NCI-H82 (cell line): ENCODE data around the gene TMEM272.
A peak's percentile ranks its signal among the peaks of the same experiment; 100 is the strongest.

Source experiments
- DNase-seq: peaks from one replicate; lab custom pipeline; 2025; lab: John Stamatoyannopoulos, UW

TMEM272 gene

DNA sequence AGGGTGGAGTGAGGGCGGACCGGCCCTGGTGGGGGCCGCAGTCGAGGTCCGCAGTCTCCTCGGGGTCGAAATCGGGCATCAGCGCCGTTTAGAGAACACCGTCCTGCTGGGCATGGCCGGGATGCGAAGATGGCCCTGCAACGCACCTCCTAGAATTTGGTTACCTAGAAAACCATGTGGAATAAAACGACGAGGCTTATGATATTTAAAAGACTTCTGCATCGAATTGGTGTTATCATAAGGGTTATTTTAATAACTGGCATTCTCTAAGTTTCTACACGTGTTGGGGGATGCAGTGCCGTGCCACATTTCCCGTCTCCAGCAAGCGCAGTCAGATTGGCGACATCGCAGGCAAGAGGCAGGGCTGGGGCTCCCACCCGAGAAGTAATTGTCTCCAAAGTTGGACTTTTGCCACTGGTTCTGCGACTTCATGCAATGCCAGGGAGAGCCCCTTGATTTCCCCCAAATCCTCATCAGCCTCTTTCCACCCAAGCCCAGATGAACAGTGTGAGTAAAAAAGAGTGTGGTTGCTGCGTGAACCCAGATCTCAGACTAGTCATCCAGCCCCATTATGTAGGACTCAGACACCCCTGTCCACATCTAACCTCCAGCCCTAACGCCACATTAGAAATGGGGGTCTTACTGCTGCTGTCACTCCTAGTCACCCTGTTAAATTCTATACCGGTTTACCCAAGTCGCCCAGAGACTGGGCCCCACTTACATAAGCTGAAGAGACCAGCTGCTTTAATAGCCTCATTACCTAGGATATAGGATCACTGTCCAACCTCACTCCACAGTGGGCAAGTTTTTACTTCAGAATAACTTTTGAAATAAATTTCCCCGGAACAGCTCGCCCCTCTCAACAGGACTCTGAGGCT, 40.4 kb downstream of the TMEM272 start:
- DNase-seq = peak; percentile 79

DNA sequence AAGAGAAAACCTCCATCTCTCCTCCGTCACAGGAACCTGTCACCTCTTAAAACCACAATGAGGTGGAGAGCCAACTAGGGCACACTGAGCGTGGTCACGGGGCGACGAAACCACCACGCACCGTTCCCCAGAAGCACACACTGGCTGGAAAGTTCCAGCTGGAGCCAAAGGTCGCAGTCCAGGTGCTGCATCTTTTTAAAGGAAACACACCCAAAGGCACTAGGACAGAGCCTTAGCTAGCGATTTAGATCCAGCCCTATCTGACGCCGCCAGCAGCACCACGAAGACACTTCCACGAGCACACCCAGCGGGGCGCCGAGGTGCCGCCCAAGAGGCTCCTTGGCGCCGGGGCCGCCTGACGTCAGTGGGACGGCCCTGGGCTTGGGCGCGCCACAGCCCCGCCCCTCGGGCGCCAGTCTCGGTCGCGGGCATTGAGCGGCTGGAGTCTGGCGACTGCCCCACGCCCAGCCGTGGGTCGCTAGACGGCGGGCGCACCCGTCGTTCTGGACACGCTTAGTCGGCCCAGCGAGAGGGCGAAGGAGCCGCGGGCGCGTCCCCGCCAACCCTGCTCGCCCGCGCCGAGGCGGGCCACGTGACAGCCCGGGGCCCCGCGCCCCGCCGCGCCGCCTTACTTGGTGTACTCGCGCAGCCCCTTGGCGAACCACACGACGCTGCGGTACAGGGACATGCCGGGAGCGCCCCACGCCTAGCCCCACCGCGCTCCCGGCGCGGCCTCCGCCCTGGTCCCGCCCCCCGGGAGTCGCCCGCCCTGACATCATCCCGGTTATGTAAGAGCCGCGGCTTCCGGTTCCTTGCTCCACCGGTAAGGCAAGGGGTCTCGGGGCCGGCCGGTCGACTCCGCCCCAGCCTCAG, 41.3 kb downstream of the TMEM272 start, which contains the start of gene DHRS12:
Gene DHRS12 (minus strand): TSS at position 742 of the 873 bp plus-strand sequence. CDS start 4,504 bp downstream, outside the sequence.
- peak; percentile 95 for DNase-seq

DNA sequence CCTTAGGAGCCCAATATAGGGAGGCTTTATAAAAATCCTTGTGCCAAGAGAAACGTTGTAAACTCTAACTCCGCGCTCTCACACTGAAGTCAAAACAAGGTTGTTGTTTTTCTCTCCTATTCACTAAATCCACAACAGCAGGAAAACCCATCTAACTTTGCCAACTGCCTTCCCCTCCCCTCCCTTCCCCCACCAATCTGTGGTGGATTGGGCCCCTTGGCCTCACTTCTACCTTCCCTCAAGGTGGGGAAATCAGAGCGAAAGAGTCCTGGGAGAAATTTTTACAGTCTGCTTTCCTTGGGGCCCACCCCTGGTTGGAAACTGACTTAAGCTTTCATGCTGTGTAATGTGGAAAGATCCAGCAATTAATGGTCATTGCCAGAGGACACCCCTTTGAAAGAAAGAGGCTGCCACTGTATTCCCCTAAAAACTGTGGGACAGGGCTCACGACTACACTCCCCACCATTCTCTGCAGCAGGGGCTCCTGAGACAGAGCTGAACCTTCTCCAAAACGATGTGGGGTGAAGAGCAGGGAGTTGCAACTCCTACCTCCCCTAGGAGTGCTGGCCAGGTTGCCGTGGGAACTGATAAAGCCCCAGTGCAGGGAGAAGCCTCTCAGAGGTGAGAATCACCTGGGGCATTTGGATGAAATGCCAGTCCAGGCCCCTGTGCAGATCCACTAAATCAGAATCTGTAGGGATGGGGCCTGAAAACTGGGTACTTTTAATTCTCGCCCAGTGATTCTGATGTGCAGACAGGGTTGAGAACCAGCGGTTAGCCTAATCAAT, 42.2 kb downstream of the TMEM272 start:
- DNase-seq = peak; percentile 52

DNA sequence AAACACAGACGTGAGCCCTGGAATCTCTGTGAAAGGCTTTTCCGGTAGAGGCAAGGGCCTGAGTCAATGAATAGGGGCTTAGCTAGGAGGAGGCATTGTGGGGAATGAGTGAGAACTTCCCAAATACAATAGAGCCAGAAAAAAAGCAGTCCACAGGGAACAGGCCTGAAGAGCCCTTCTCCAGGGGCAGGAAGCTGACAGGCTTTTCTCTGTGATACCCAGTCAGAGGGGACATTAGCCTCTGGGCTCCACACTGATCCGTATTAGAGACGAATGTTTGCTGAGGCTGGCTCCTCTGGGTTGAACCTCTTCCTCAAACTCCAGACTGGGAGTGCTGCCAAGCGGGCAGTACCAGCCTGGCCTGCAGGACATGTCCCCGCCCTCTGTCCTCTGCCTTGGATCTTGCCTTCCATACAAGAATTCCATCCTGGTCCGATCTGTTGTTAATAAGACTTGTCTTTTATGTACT, 43.3 kb downstream of the TMEM272 start:
- peak; percentile 67 for DNase-seq

DNA sequence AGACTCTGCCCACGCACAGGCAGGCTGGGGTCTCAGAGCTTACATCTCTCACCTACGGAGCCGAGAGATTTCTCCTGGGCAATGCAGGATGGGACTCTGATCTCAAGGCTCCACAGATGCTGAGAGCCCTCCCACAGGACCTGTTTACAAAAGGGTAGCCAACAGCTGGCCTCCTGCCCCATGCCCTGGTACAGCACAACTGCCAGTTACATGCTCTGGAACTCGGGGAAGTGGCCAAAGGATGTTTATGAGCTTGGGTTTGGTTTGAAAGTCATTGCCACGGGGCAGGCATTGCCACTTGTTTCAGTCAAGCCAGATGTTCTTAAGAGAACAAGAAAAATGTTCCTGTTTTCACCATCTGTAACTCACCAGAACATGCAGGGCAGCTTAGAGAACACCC, 44.5 kb downstream of the TMEM272 start:
- DNase-seq = no peak

GRCh38 chr13:51799261-51799660, 45.7 kb downstream of the TMEM272 start:
- peak; percentile 28 for DNase-seq

- DNase-seq = peak; percentile 96
These were observed 47.1 kb downstream of the TMEM272 start for GRCh38 chr13:51797664-51798488.

DNA sequence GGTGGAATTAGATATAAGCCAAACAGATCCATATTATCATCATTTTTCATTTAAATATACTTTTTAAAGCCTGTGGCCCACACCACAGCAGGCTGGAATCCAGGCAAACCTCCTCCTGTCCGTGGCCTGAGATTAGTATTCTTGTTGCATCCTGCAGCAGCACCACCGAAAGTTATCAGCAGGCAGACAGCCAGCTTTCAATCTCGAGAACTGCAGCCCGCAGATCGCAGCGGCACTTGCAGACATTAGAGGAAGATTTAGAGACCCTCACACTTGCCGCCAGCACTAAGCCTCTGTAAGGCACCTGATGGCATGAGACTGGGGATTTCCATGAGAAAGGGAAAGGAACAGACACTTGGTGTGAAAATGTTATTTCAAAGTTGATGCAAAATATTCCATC, 48.4 kb downstream of the TMEM272 start:
- peak; percentile 33 for DNase-seq

GRCh38 chr13:51795419-51795818, 49.6 kb downstream of the TMEM272 start:
- DNase-seq = no peak

DNA sequence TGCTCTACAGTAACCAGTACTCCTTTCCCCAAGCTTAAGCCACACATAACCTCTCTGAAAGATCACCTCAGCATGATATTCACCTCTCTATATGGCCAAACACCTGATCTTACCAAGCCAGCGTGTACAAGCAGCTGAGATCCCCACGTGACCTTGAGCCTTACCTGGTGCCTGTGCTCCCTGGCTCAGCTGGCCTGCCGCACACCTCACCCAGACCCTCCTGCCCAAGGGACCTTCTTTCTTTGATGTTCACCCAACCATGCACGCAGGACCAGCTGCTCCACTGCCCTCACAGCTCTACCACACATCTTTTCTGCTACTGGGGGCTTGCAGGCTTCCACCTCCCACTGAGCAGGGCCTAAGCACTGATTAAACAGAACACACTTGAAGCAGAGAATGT, 50.0 kb downstream of the TMEM272 start:
- no peak for DNase-seq

DNA sequence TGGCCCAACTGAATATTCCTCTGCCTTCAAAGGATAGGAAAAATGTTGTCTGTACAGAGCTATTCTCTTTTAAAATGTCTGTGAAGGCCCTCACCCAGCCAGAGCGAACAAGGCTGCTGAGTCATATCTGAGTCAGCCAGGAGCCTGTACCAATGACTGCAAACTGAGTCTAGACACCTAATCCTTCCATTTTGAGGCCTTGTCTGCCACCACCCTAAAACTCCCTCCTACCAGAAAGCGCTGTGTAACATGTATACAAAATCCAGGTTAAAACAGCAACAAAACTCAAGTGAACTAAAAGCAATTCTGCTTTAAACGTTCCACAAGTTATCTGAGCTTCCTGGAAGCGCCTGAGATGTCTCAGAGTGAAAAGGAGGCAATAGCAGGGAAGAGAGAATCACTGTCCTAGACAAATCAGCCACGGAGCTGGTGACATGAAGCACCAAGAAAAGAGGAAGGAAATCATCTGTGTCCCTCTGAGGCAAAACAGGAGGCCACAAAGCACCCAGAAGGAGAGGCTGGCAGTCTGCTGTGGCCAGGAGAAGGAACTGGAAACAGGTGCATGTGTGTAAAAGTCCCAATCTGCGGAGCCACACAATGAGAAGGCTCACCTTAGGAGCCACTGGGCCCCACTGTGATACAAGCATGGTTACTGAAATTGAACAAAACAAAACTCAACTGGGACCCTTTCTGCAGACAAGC, 51.3 kb downstream of the TMEM272 start:
- DNase-seq = no peak

DNA sequence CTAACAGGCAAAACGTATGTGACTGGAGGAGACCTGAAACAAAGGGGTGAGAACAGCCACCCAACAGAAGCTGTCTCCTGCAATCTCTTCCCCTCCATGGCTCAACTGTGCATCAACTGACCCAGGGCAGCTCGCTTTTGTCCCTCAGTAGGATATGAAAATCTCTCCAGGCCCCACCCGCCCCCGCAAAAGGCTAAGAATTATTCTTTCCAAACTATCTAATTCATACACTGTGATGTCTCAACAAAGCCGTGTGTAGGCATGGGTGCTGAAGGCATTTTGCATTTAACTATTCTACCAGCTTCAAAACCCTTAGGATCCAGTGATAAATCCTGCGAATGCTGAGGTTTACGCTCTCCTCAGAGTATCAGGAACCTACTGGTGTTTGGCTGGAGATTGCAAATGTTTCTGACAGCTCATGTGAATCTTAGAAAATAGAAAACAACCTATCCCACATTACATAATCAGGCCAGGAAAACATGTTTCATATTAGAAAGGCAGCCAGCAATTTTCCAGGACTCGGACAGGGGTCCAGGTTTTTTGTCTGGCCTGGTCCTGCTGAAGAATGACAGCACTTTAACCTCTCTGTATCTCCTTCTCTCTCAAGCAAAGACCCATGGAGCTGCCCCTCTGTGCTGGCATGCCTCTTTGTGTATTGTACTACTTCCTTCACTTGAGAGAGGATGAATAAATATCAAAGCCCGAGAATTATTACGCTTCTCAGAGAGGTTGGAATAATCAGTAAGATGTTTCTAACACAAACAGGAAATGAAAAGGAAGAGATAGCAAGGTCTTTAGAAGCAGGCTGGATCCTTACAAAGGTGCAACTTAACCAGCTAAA, 58.3 kb downstream of the TMEM272 start:
- peak; percentile 73 for DNase-seq

DNA sequence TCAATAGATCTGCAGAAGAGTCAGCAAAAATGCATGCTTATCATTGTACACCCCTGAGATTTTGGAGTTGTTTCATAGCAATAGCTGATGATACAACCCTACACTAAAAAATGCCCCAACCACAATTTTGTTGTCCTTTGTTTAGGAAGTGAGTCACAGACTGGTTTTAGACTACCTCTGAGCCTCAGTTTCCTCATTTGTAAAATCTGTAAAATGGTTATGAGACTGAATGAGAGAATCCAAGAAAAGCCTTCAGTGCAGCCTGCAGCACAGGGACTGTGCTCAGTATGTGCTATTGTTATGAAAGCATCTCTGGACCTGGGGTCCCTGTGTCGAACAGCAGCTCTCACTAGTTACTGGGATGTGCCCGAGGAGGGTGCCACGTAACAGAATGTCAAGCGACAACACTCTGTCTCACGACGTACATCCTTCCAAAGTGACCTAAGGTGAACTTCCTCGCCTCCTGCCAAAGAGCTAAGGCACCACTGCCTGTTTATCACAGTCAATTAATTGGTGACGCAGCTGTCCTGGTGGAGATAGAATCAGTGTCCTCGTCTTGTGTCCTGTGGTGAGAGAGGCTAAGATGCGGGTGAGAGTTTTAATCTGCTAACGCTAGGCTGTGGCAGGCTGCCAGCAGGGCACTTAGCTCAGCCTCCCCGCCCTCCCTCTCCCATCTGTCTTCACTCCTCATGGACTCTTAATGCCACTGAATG, 59.1 kb downstream of the TMEM272 start:
- DNase-seq = peak; percentile 100

- no peak for DNase-seq
These were observed 60.9 kb downstream of the TMEM272 start for GRCh38 chr13:51784097-51784496.

DNA sequence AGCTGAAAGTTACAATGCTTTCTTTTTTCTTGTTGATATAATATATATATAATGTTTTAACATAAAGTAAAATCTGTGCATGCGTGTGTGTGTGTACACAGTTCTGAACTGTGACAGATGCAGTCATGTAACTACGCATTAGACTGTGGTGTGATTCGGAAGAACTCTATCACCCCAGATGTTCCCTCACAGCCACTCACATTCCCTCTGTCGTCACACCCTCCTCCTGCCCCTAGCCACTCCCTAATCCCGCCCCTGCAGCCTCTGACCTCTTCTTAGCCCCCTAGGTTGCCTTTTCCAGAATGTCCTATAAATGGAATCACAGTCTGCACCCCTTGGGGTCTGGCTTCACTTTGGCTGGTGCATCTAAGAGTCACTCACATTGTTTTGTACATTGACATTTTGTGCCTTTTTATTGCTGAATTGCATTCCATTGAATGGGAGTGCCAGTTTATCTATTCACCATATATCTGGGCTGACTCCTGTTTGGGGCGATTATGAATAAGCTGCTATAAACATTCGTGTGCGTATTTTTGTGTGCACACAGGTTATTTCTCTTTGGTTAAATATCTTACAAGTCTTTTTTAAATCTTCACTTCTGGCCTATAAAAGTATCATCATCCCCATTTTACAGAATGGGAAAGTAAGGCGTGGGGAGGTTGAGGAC, 61.4 kb downstream of the TMEM272 start:
- peak; percentile 86 for DNase-seq

- DNase-seq = no peak
These were observed 62.8 kb downstream of the TMEM272 start for GRCh38 chr13:51782026-51782710.

- peak; percentile 64 for DNase-seq
These were observed 63.5 kb downstream of the TMEM272 start for GRCh38 chr13:51781246-51782022.
